Measurements from ENCODE around the gene FHOD3. TPM values are rescaled to one million over a fixed set of nuclear protein-coding genes. Genes with fewer than 3 reads are reported as not detected.

The FHOD3 gene
- total and polyA plus RNA-seq, 2 of the 13 experiments (the other 11 are each of a cell fraction or from before 2014, with no cell fraction given): 0.07 TPM; not detected in 1

DNA sequence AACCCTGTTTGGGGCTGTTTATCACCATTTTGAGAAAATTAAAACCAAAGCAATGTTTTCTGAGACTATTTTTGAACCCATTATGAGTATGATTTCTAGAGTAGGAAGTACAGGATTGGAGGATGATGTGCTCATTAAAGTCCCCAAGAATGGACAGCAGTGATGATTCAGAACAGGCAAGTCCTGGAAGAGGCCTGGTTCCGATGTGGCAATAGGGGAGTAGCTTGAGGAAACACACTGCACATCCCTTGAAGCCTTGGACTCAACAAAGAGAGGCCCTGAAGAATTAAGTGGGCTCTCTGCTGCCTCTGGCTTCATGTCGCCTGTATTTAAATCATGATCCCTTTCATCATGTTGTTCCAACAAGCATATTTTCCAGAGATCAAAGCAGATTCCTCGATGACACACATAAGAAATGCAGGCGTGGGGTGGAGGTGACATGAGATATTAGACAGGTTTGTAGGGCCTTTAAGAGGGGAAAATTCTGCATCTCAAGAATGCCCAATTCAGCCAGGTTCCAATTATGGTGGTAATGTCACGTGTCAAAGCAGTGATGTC lies 242.2 kb downstream of the FHOD3 start (continued):
- TF ChIP-seq, protein P1, sequence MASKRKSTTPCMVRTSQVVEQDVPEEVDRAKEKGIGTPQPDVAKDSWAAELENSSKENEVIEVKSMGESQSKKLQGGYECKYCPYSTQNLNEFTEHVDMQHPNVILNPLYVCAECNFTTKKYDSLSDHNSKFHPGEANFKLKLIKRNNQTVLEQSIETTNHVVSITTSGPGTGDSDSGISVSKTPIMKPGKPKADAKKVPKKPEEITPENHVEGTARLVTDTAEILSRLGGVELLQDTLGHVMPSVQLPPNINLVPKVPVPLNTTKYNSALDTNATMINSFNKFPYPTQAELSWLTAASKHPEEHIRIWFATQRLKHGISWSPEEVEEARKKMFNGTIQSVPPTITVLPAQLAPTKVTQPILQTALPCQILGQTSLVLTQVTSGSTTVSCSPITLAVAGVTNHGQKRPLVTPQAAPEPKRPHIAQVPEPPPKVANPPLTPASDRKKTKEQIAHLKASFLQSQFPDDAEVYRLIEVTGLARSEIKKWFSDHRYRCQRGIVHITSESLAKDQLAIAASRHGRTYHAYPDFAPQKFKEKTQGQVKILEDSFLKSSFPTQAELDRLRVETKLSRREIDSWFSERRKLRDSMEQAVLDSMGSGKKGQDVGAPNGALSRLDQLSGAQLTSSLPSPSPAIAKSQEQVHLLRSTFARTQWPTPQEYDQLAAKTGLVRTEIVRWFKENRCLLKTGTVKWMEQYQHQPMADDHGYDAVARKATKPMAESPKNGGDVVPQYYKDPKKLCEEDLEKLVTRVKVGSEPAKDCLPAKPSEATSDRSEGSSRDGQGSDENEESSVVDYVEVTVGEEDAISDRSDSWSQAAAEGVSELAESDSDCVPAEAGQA (IDR thresholded peaks at IDR 0.05; ENCODE audit: low read depth): no peak
- TF ChIP-seq, protein P1 (CRISPR knock-in tag; IDR thresholded peaks at IDR 0.05; ENCODE audit: borderline replicate concordance): no peak
- TF ChIP-seq ZNF878 (CRISPR knock-in tag; IDR thresholded peaks at IDR 0.05): no peak
- TF ChIP-seq, protein P2, sequence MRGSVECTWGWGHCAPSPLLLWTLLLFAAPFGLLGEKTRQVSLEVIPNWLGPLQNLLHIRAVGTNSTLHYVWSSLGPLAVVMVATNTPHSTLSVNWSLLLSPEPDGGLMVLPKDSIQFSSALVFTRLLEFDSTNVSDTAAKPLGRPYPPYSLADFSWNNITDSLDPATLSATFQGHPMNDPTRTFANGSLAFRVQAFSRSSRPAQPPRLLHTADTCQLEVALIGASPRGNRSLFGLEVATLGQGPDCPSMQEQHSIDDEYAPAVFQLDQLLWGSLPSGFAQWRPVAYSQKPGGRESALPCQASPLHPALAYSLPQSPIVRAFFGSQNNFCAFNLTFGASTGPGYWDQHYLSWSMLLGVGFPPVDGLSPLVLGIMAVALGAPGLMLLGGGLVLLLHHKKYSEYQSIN (CRISPR knock-in tag; IDR thresholded peaks at IDR 0.05; ENCODE audit: borderline replicate concordance): no peak
- TF ChIP-seq ZSCAN29 (CRISPR knock-in tag; conservative IDR thresholded peaks at IDR 0.05): no peak
- TF ChIP-seq, protein P3, sequence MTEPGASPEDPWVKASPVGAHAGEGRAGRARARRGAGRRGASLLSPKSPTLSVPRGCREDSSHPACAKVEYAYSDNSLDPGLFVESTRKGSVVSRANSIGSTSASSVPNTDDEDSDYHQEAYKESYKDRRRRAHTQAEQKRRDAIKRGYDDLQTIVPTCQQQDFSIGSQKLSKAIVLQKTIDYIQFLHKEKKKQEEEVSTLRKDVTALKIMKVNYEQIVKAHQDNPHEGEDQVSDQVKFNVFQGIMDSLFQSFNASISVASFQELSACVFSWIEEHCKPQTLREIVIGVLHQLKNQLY (CRISPR knock-in tag; IDR thresholded peaks at IDR 0.05): no peak

Data from HepG2 (cell line).